OCI-LY7 (cell line): ENCODE results near the gene TGM6. TPM values are rescaled to one million over a fixed set of nuclear protein-coding genes. Genes with fewer than 3 reads are reported as not detected.

Experiments
- BruUV-seq: library from RNA; stranded (reverse); fragments of 400-500 nt; replicated peaks from 2 replicates; lab custom pipeline; 2021; lab: Mats Ljungman, UMichigan
- CTCF ChIA-PET: fragments of 300-600 bp; sonication (Branson Sonifier 250); formaldehyde crosslinking; loops from one replicate; lab custom pipeline; 2022; ENCODE audit warnings: antibody characterized with exemption; ENCODE audit not compliant: unreplicated experiment; lab: Charles Lee
- POLR2A ChIA-PET: fragments of 300-600 bp; sonication (Branson Sonifier 250); formaldehyde crosslinking; loops from one replicate; lab custom pipeline; 2022; ENCODE audit warnings: antibody characterized with exemption; lab: Charles Lee
- DNase-seq: peaks from one replicate; pipeline ENCODE4 v3.0.0-alpha.2; 2015; ENCODE audit warnings: low spot score
- H2AFZ ChIP-seq: fragments of 200-600 bp; sonication (generic), shearing (Covaris generic); 2 replicates; pipeline ENCODE4 v1.6.1; 2014; ENCODE audit warnings: mild to moderate bottlenecking, antibody characterized with exemption, low read length, moderate library complexity
- H3K27ac ChIP-seq: fragments of 200-600 bp; sonication (generic); 2 replicates; pipeline ENCODE4 v1.5.1; 2014; ENCODE audit warnings: mixed run types, low read depth, mild to moderate bottlenecking, moderate library complexity, low read length, inconsistent platforms; ENCODE audit not compliant: poor library complexity, severe bottlenecking
- H3K36me3 ChIP-seq: fragments of 200-600 bp; sonication (generic); 2 replicates; pipeline ENCODE4 v1.6.1; 2014; ENCODE audit warnings: mild to moderate bottlenecking, antibody characterized with exemption, low read length, moderate library complexity, mixed read lengths; ENCODE audit not compliant: insufficient read depth
- H3K4me1 ChIP-seq: fragments of 200-600 bp; sonication (generic); 2 replicates; pipeline ENCODE4 v1.5.1; 2014; ENCODE audit warnings: mild to moderate bottlenecking, low read length; ENCODE audit not compliant: insufficient read depth, poor library complexity, severe bottlenecking
- H3K4me2 ChIP-seq: fragments of 200-600 bp; sonication (generic); 2 replicates; pipeline ENCODE4 v1.6.1; 2014; ENCODE audit warnings: mild to moderate bottlenecking, low read length
- H3K4me3 ChIP-seq: fragments of 200-600 bp; sonication (generic); 2 replicates; pipeline ENCODE4 v1.5.1; 2014; ENCODE audit warnings: mild to moderate bottlenecking, low read depth, low read length; ENCODE audit not compliant: poor library complexity, severe bottlenecking
- H3K79me2 ChIP-seq: fragments of 200-600 bp; sonication (generic); 2 replicates; pipeline ENCODE4 v1.6.1; 2016; ENCODE audit warnings: low read depth, mild to moderate bottlenecking, low read length, moderate library complexity, mixed read lengths; ENCODE audit not compliant: insufficient read depth
- H3K9me2 ChIP-seq: fragments of 200-600 bp; sonication (generic); 2 replicates; pipeline ENCODE4 v1.6.1; 2016; ENCODE audit warnings: mild to moderate bottlenecking, low read length, mixed read lengths; ENCODE audit not compliant: insufficient read depth
- H3K9me3 ChIP-seq: fragments of 200-600 bp; sonication (generic); 2 replicates; pipeline ENCODE4 v1.6.1; 2014; ENCODE audit warnings: mild to moderate bottlenecking, mixed run types, low read length, mixed read lengths
- H4K20me1 ChIP-seq: fragments of 200-600 bp; sonication (generic); 2 replicates; pipeline ENCODE4 v1.6.1; 2014; ENCODE audit warnings: mild to moderate bottlenecking, antibody characterized with exemption, low read length, moderate library complexity, mixed read lengths; ENCODE audit not compliant: insufficient read depth
- EZH2phosphoT487 ChIP-seq: fragments of 200-600 bp; sonication (generic); IDR thresholded peaks from 2 replicates; pipeline ENCODE4 v1.6.1; 2018; ENCODE audit warnings: low read depth, borderline replicate concordance, mild to moderate bottlenecking, mixed run types, antibody characterized with exemption, low read length, moderate library complexity, mixed read lengths
- intact Hi-C: fragments of 100-400 bp; cut with micrococcal nuclease; formaldehyde crosslinking; loops from one replicate; pipeline ENCODE4 v1.10.0; 2022; ENCODE audit not compliant: unreplicated experiment
- total RNA-seq, 2 experiments: library from RNA; depleted of rRNA in 1 of 2; stranded (reverse); fragments of >200 nt in 1 of 2; shearing (Covaris generic) in 1 of 2; gene quantifications; 2 replicates each; pipeline ENCODE4 v1.2.3, GENCODE V29; 2014 to 2022
- TF ChIP-seq, protein P1 (sequence below): fragments of 200-600 bp; sonication (generic); conservative IDR thresholded peaks from 2 replicates; pipeline ENCODE4 v1.5.1; 2014; ENCODE audit warnings: mild to moderate bottlenecking, antibody characterized with exemption, low read length, moderate library complexity, mixed read lengths

TGM6 gene
- total RNA-seq, 2 experiments from 2014 or later, result not detected

DNA sequence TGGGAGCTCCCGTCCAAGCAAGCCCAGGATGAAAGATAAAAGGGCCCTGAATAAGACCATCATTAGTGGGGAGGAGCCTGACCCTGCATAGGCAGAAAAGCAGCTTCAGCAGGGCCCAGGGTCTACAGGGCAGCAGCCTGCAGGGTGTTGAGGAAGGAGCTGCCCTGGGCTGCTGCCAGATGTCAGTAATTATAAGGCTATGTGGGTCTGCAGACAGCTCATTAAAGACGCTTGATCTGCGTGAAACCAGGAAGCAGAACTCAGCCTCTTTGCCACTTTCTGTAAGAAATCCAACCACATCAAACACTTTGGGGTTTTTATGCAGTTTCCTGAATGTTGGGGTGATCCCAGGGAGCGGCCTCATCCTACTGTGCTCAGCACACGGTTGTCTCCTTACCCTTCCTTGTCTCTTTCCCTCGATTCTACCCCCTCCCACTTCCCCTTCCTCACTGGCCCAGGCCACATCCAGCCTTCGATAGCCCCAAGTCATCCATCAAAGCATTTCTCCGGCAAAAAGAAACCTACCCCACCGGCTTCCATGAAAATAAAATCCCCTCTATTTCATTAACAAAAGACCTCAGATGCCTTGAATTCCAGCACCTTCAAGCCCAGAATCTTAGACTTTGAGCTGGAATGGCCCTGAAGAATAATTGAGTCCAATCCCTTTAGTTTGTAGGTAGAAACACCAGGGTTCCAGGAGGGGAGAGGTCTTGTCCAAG lies 1.0 kb upstream of the TGM6 start:
- ChIA-PET POLR2A (interaction anchor here (0.6 kb wide), 1 partner anchor 10 kb away, joined by 4 read pairs; no protein-coding TSS in a partner anchor), CTCF (interaction anchor here (1.8 kb wide), 1 partner anchor 8 kb away, joined by 4 read pairs; no protein-coding TSS in a partner anchor)
- H4K20me1 ChIP-seq, result no peaks in the 10 kb centered on the region
- intact Hi-C loops, result loop anchor here (10.0 kb wide), 1 partner anchor 265 kb away; no protein-coding TSS in a partner anchor
- no peaks in the 10 kb centered on the region for H3K4me1 ChIP-seq
- no peak overlapping the region for H3K4me3 ChIP-seq
- BruUV-seq, result no TSS peak
- no peaks in the 10 kb centered on the region for H3K9me2 ChIP-seq
- H3K27ac ChIP-seq, result no peak overlapping the region
- H3K36me3 ChIP-seq, result no peaks in the 10 kb centered on the region
- peak overlapping the region; percentile 41; the same call in 1 of the 2 replicates for H2AFZ ChIP-seq
- peak; percentile 2 for DNase-seq
- no peak for TF ChIP-seq EZH2phosphoT487
- TF ChIP-seq, protein P1, sequence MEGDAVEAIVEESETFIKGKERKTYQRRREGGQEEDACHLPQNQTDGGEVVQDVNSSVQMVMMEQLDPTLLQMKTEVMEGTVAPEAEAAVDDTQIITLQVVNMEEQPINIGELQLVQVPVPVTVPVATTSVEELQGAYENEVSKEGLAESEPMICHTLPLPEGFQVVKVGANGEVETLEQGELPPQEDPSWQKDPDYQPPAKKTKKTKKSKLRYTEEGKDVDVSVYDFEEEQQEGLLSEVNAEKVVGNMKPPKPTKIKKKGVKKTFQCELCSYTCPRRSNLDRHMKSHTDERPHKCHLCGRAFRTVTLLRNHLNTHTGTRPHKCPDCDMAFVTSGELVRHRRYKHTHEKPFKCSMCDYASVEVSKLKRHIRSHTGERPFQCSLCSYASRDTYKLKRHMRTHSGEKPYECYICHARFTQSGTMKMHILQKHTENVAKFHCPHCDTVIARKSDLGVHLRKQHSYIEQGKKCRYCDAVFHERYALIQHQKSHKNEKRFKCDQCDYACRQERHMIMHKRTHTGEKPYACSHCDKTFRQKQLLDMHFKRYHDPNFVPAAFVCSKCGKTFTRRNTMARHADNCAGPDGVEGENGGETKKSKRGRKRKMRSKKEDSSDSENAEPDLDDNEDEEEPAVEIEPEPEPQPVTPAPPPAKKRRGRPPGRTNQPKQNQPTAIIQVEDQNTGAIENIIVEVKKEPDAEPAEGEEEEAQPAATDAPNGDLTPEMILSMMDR, result no peak
- H3K79me2 ChIP-seq, result no peaks in the 10 kb centered on the region
- H3K4me2 ChIP-seq, result no peak overlapping the region
- H3K9me3 ChIP-seq, result no peaks in the 10 kb centered on the region

DNA sequence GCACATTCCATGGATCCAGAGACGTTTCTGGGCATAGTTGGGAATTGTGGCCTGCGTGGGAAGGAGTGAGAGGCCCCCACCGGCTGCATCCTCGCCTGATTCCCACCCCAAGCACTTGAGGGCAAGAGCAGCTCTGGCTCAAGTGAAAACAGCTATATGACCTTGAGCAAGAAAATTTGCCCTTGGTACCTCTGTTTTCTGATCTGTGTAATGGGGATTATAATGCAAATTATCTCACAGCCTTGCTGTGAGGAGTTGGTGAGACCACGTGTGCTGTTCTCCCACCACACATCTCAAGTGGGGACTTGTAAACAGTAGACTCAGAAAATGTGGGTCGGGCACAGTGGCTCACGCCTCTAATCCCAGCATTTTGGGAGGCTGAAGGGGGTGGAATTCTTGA lies 602 bp downstream of the TGM6 start:
- Histone ChIP-seq H3K4me3 (no peak overlapping the region), H3K9me3 (no peaks in the 10 kb centered on the region), H3K79me2 (no peaks in the 10 kb centered on the region), H2AFZ (no peak overlapping the region), H3K4me1 (no peaks in the 10 kb centered on the region), H3K9me2 (no peaks in the 10 kb centered on the region), H3K4me2 (no peak overlapping the region), H3K27ac (no peak overlapping the region), H3K36me3 (no peaks in the 10 kb centered on the region), H4K20me1 (no peaks in the 10 kb centered on the region)
- intact Hi-C loops, result loop anchor here (10.0 kb wide), 1 partner anchor 263 kb away; no protein-coding TSS in a partner anchor
- POLR2A ChIA-PET, result interaction anchor here (1.2 kb wide), 1 partner anchor 23 kb away, joined by 3 read pairs; no protein-coding TSS in a partner anchor
- BruUV-seq, result no TSS peak
- no peak for TF ChIP-seq EZH2phosphoT487
- TF ChIP-seq, protein P1, result no peak
- CTCF ChIA-PET, result no interaction called here
- DNase-seq, result no peak

DNA sequence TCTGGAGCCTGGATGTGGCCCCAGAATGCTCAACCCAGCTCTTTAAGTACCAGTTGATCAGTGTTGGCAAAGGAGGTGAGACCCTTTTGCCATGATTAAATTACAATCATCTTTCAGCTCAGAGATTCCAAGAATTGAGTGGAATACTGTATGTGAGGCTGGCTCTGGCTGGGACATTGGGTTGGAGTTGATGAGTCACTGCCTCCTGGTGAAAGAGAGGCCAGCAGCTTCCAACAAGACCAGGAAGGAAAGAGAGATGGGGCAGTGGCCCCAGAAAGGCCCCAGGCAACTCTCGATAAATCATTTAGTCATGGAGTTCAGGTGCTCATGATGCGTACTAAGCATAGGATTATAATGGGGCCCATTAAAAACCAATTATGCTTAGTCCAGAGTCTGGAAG lies 2.1 kb downstream of the TGM6 start:
- CTCF ChIA-PET, result no interaction called here
- H3K4me1 ChIP-seq, result no peaks in the 10 kb centered on the region
- no peak overlapping the region for H3K4me2 ChIP-seq
- no peaks in the 10 kb centered on the region; the same call in 1 of the 2 replicates for H3K9me3 ChIP-seq
- no peaks in the 10 kb centered on the region for H3K79me2 ChIP-seq
- no peak overlapping the region for H3K4me3 ChIP-seq
- H3K36me3 ChIP-seq, result no peaks in the 10 kb centered on the region
- DNase-seq, result no peak
- intact Hi-C loops, result loop anchor here (10.0 kb wide), 1 partner anchor 262 kb away; no protein-coding TSS in a partner anchor
- no peak overlapping the region for H2AFZ ChIP-seq
- H3K9me2 ChIP-seq, result no peaks in the 10 kb centered on the region
- H4K20me1 ChIP-seq, result no peaks in the 10 kb centered on the region
- BruUV-seq, result no TSS peak
- TF ChIP-seq, protein P1, result no peak
- TF ChIP-seq EZH2phosphoT487, result no peak
- POLR2A ChIA-PET, result interaction anchor here (0.5 to 1.2 kb wide), 2 partner anchors 22 to 98 kb away, joined by 3 read pairs; no protein-coding TSS in a partner anchor
- H3K27ac ChIP-seq, result no peak overlapping the region
